ENCODE measurements around the gene ECHS1.
A peak's percentile ranks its signal among the peaks of the same experiment; 100 is the strongest.

The ECHS1 gene

DNA sequence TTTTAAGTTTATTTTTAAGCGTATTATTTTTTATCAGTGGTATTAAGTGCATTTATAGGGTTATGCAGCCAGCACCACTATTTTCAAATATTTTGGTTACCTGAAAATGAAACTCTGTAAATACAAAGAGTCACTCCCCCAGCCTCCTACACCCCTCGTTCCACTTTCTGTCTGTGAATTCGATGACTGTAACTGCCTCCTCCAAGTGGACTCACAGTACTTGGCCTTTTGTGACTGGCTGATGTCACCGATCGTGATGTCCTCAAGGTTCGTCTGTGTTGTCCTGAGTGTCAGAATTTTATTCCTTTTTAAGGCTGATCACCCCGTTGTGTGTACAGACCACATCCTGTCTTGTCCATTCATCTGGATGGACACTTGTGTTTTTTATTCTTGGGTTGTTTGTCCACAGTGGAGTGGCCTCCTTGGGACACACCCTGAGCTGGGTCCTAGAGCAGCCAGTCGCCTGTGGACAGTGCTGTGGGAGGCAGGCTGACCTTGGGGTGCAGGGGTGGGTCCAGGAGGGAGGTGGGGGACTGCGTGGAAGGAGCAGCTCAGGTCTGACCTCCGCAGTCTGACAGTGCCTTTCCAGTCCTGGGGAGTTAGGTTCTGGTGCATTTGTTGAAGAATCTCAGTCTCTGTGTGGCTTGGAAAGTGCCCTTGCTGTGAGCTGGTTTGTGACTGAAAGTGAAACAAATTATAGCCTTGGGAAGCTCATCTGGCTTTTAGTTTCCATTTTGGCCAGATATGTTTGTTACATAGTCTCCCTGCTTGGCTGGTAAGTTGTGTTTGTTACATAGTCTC is 27.7 kb upstream of the ECHS1 start:
- H3K4me3 ChIP-seq (ENCODE audit: low read depth, low read length): no peak overlapping the region
- CTCF ChIA-PET: no interaction called here

DNA sequence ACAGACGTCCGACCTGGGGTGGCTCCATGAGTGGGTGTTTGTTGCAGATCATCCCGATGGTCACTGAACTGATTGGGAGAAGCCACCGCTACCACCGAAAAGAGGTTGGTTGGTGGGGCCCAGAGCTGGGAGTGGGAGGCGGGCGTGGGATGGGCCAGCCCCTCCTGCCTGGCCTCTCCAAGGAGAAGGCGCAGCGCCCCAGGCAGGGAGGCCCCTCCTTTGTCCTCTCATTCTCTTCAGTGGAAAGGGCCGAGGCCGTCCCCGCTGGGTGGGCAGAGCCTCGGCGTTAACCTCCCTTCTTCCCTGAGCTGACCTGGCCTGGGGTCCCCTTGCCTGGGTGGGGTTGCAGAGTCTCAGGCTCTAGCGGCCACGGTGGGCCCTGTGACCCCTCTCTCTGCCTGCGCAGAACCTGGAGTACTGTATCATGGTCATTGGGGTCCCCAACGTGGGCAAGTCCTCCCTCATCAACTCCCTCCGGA is 26.0 kb upstream of the ECHS1 start:
- no peak for DNase-seq (ENCODE audit: low read depth, low spot score)
- TF ChIP-seq, protein P1, sequence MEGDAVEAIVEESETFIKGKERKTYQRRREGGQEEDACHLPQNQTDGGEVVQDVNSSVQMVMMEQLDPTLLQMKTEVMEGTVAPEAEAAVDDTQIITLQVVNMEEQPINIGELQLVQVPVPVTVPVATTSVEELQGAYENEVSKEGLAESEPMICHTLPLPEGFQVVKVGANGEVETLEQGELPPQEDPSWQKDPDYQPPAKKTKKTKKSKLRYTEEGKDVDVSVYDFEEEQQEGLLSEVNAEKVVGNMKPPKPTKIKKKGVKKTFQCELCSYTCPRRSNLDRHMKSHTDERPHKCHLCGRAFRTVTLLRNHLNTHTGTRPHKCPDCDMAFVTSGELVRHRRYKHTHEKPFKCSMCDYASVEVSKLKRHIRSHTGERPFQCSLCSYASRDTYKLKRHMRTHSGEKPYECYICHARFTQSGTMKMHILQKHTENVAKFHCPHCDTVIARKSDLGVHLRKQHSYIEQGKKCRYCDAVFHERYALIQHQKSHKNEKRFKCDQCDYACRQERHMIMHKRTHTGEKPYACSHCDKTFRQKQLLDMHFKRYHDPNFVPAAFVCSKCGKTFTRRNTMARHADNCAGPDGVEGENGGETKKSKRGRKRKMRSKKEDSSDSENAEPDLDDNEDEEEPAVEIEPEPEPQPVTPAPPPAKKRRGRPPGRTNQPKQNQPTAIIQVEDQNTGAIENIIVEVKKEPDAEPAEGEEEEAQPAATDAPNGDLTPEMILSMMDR (IDR thresholded peaks at IDR 0.05; ENCODE audit: insufficient read depth, low read length, missing control alignments): no peak
- POLR2A ChIA-PET: no interaction called here
- H3K4me3 ChIP-seq (ENCODE audit: low read depth, low read length): no peak overlapping the region
- CTCF ChIA-PET: no interaction called here

More for the DNA sequence above, 27.7 kb upstream of the ECHS1 start:
- TF ChIP-seq, protein P1 (IDR thresholded peaks at IDR 0.05; ENCODE audit: insufficient read depth, low read length, missing control alignments): no peak
- no peak for DNase-seq (ENCODE audit: low read depth, low spot score)
- POLR2A ChIA-PET: no interaction called here

DNA sequence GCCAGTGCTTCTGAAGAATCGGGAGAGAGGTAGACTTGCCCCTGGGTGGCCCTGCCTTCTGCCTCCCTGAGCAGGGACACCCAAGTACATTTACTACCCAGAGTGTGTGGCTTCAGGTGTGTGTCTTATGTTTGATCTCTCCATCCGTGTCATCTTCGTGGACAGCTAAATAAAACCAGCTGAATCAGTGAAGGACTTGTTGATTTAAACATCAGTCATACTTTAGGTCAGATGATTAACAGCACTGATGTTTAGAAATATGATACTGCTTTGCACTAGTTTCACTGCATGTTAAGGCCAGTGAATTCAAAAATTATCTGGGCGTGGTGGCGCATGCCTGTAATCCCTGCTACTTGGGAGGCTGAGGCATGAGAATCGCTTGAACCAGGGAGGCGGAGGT is 24.8 kb upstream of the ECHS1 start:
- no peak for DNase-seq (ENCODE audit: low read depth, low spot score)
- H3K4me3 ChIP-seq (ENCODE audit: low read depth, low read length): no peak overlapping the region
- TF ChIP-seq, protein P1 (IDR thresholded peaks at IDR 0.05; ENCODE audit: insufficient read depth, low read length, missing control alignments): no peak
- ChIA-PET POLR2A (no interaction called here), CTCF (no interaction called here)

DNA sequence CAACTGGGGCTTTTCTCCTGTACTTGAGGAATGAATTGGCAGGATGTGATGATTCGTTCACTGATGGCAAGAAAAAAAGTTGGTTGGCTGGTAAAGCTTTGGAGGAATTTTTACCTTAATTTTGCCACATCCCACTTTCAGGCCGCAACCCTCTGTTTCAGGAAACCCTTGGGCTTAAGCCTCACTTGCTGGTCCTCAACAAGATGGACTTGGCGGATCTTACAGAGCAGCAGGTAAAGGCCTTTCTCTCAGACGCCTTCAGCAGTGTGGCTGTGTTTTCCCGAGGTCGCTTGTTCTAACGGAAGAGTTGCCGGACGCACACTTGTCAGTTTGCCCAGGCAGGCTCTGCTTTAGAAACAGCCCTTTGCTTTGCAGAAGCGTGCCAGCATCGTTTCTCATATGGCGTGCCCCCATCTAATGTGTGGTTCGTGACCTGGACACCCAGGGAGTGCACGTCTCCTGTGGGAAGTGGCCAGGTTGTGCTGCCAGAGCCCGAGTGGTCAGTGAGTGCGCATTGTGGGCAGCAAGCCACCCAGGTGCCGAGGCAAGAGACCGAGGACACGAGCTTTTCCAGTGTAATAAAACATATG is 23.0 kb upstream of the ECHS1 start:
- POLR2A ChIA-PET: no interaction called here
- CTCF ChIA-PET: interaction anchor here (3.2 kb wide), 1 partner anchor 67 kb away, joined by 8 read pairs; no protein-coding TSS in a partner anchor
- TF ChIP-seq, protein P1 (IDR thresholded peaks at IDR 0.05; ENCODE audit: insufficient read depth, low read length, missing control alignments): no peak
- no peak overlapping the region for H3K4me3 ChIP-seq (ENCODE audit: low read depth, low read length)
- DNase-seq (ENCODE audit: low read depth, low spot score): no peak

DNA sequence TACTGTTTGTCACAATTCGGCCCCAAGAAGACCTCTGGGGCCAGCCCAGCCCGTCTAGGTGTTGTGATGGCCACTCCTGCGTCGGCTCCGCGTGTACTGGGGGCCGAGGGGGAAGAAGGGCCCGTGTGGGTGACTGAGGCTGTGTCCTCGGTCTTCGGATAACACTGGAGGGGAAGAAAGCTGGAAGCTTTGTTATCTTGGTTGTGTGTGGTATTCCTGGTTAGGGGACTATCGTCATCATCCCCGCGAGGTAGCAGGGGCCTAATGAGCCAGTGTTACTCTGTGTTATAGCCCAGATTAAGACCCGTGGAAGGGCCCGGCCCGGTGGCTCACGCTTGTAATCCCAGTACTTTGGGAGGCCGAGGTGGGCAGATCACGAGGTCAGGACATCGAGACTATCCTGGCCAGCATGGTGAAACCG is 21.7 kb upstream of the ECHS1 start:
- ChIA-PET POLR2A (no interaction called here), CTCF (interaction anchor here (3.2 kb wide), 1 partner anchor 65 kb away, joined by 8 read pairs; no protein-coding TSS in a partner anchor)
- no peak for DNase-seq (ENCODE audit: low read depth, low spot score)
- TF ChIP-seq, protein P1 (IDR thresholded peaks at IDR 0.05; ENCODE audit: insufficient read depth, low read length, missing control alignments): no peak
- peak overlapping the region; percentile 86 for H3K4me3 ChIP-seq (ENCODE audit: low read depth, low read length)

DNA sequence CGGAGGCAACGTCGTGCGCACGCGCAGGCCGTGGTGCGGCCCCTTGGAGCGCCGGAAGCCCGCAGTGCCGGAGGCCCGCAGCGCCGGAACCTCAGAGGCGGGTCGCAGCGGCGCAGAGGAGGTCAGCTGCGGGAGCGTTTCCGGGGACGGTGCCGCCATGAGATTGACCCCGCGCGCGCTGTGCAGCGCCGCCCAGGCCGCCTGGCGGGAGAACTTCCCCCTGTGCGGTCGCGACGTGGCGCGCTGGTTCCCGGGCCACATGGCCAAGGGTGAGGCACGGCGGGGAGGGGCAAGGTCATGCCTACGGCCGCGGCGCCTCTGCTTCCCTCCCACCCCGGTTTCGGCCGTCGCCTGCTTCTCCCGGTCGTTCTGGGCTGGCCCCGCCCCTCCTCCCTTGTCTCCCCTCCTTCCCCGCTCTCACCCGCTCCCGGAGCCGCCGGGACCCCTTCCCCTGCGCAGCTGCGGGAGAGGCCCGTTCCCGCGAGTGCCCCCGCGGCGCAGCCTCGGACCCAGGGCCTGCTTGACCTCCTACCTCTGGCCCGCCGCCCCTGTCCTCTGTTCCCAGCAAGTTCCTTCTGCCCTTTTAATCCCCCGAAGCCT is 21.0 kb upstream of the ECHS1 start, which contains the start of gene MTG1:
Gene MTG1, plus strand, starts transcription at position 94 of the 600 bp plus-strand sequence. Its CDS starts 64 bp downstream, at position 158.
- DNase-seq (ENCODE audit: low read depth, low spot score): no peak
- POLR2A ChIA-PET: interaction anchor here (0.7 kb wide), 1 partner anchor 15 kb away, joined by 3 read pairs; the partner anchor contains the start of gene PAOX
- TF ChIP-seq, protein P1 (IDR thresholded peaks at IDR 0.05; ENCODE audit: insufficient read depth, low read length, missing control alignments): peak; percentile 15
- CTCF ChIA-PET: interaction anchor here (3.2 kb wide), 1 partner anchor 65 kb away, joined by 8 read pairs; no protein-coding TSS in a partner anchor
- peak within 1 kb of the TSS; percentile 86 for H3K4me3 ChIP-seq (ENCODE audit: low read depth, low read length)

Measured in AG04449 (cell line).